ENCODE measurements around the gene GPA33.

GPA33 gene

DNA sequence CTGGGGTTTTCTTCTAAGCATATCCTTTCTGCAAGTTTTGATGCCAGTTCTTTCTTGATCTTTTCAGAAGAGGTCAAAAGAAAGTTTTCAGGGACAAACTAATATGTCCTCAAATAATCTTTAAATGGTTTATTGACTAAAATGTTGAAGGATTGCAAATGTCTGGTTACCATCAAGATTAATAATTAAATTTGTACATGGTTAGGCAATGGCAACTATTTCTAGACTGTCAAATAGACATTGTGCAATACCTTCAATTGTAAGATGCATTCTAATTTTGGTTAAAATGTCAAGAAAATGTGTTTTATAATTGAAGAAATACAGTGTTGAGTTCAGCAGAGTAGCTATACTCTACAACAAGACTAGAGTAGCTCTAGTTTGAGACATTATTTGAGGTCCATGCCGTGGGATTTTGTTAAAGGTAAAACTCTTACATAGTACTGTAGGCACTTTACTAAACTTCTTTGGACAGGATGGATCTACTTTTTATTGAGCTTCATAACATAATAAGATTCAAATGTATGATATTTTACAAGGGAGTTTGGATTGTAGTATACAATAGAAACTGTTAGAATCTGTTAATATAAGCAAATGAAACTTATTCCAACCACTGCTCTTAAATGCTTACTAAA lies 78.5 kb downstream of the GPA33 start:
- TF ChIP-seq, protein P1, sequence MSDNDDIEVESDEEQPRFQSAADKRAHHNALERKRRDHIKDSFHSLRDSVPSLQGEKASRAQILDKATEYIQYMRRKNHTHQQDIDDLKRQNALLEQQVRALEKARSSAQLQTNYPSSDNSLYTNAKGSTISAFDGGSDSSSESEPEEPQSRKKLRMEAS (IDR thresholded peaks at IDR 0.05; ENCODE audit: low read depth, low read length), result no peak
- TF ChIP-seq, protein P2, sequence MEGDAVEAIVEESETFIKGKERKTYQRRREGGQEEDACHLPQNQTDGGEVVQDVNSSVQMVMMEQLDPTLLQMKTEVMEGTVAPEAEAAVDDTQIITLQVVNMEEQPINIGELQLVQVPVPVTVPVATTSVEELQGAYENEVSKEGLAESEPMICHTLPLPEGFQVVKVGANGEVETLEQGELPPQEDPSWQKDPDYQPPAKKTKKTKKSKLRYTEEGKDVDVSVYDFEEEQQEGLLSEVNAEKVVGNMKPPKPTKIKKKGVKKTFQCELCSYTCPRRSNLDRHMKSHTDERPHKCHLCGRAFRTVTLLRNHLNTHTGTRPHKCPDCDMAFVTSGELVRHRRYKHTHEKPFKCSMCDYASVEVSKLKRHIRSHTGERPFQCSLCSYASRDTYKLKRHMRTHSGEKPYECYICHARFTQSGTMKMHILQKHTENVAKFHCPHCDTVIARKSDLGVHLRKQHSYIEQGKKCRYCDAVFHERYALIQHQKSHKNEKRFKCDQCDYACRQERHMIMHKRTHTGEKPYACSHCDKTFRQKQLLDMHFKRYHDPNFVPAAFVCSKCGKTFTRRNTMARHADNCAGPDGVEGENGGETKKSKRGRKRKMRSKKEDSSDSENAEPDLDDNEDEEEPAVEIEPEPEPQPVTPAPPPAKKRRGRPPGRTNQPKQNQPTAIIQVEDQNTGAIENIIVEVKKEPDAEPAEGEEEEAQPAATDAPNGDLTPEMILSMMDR (IDR thresholded peaks at IDR 0.05; ENCODE audit: low read depth, low read length), result no peak
- no peak for TF ChIP-seq POLR2A (IDR thresholded peaks at IDR 0.05; ENCODE audit: extremely low read depth, insufficient read length)
- no peak for TF ChIP-seq MYC (IDR thresholded peaks at IDR 0.05; ENCODE audit: low read depth, low read length)
- no peak for DNase-seq (ENCODE audit: low read depth)
- no peak overlapping the region for H3K4me3 ChIP-seq (ENCODE audit: low read depth, low read length)

GRCh38 chr1:167003711-167004110 lies 86.5 kb downstream of the GPA33 start:
- H3K4me3 ChIP-seq (ENCODE audit: low read depth, low read length), result no peak overlapping the region
- DNase-seq (ENCODE audit: low read depth), result no peak

More at GRCh38 chr1:167003711-167004110, 86.5 kb downstream of the GPA33 start:
- TF ChIP-seq MYC (IDR thresholded peaks at IDR 0.05; ENCODE audit: low read depth, low read length) (no peak), POLR2A (IDR thresholded peaks at IDR 0.05; ENCODE audit: extremely low read depth, insufficient read length) (no peak)
- TF ChIP-seq, protein P2 (IDR thresholded peaks at IDR 0.05; ENCODE audit: low read depth, low read length), result no peak
- TF ChIP-seq, protein P1 (IDR thresholded peaks at IDR 0.05; ENCODE audit: low read depth, low read length), result no peak

Data from NB4 (cell line).